ENCODE data around the gene TM9SF3.

GRCh38 chr10:96513698-96514561 is 72.9 kb downstream of the TM9SF3 start, which contains the start of gene TLL2:
- TF ChIP-seq CTCF (IDR thresholded peaks at IDR 0.05) (no peak), POLR2A (IDR thresholded peaks at IDR 0.05) (no peak)
